Measurements from ENCODE around the gene CHRDL2.
A peak's percentile ranks its signal among the peaks of the same experiment; 100 is the strongest.

The CHRDL2 gene

DNA sequence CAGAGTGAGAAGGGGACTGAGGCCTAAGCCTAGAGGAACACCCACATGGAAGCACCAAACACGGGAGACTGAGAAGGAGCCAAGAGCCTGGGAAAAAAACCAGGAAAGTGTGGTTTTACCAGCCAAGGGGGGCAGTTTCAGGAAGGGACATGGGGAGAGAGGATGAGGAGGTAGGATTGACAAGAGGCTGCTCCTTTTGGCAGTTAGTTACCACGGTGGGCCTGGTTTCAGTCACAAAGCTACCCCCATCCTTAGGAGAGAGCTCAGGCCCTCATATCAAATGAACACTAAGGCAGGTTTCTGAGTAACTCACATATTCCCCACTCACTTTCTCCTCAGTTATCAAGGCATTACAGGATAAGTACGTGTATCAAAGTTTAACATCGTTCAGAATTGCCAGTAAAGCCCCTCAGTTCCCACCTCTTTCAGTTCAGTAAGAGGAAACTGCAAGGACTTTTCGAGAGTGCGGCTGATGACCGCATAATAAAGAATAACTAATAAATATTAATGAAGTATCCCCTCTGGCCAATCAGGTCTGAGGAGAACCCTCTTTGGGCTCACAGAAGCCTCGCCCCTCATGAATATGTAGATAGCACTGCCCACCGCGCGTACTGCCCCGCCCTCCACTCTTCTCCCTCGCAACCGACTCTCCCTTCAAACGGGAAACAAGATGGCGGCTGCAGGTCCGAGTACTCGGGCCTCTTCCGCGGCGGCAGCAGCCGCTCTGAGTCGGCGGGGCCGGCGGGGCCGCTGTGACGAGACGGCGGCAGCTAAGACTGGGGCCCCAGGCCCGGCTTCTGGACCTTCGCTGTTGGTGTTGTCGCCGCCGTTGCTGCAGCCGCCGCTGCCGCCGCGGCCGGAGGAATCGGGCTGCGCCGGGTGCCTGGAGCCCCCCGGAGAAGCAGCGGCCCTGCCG is 17.2 kb upstream of the CHRDL2 start, which contains the start of gene RNF169:
Gene RNF169 (plus strand): TSS at position 639 of the 916 bp plus-strand sequence. CDS start 32 bp downstream, at position 671.
- peak; percentile 88 to 93 for DNase-seq

- no peak for DNase-seq
Observed at GRCh38 chr11:74746868-74747267, 15.6 kb upstream of the CHRDL2 start.

DNA sequence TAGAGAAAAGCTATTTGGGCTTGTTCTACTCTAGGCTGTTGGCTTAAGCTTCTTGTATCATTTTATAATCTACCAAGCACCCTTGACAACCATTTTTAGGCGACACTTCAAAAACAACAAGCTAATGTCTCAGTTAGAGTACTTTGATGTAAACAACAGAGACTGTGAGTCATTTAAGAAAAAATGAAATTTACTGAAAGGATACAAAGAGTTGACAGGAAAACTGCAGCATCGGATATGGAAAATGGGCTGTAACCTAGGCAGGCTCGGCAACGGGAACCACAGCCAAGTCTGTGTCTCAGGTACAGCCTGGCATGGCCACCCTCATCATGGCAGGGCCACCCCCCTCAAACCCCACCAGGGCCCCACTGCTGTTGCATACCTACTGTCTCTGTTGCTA is 13.1 kb upstream of the CHRDL2 start:
- DNase-seq: no peak

- no peak for DNase-seq
Observed at GRCh38 chr11:74743640-74744039, 12.4 kb upstream of the CHRDL2 start.

DNA sequence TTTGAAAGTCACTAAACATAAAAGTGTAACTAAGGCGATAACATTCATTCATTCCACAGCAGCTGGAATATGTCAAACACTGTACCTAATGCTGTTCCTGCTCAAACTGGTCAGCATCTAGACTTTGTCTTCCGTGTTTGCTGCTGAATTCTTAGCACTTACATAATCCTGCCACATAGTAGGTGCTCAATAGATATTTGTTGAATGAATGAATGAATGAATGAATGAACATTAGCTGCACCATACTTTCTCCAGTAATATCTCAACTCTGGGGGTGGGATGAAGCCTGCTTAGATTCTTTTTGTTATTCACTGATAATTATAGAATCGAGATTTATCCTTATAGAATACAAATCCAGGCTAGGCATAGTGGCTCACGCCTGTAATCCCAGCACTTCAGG is 10.8 kb upstream of the CHRDL2 start:
- DNase-seq: no peak

GRCh38 chr11:74739546-74740270 is 8.5 kb upstream of the CHRDL2 start:
- DNase-seq: peak in 1 of 2 experiments; percentile 42

DNA sequence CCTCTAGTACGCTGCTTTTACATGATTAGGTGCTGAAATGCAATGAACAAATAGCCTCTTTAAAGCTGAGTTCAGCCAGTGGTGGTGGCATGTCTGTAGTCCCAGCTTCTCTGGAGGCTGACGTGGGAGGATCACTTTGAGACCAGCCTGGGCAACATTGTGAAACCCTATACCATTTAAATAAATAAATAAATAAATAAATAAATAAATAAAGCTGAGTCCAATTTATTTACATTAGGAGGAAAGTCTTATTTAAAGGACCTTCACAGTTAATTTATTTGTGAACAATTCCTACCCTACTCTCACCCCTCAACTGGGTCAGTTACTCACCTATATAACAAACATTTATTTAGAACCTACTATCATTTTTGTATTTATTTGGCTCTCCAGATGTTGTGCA is 4.8 kb upstream of the CHRDL2 start:
- DNase-seq: no peak

DNA sequence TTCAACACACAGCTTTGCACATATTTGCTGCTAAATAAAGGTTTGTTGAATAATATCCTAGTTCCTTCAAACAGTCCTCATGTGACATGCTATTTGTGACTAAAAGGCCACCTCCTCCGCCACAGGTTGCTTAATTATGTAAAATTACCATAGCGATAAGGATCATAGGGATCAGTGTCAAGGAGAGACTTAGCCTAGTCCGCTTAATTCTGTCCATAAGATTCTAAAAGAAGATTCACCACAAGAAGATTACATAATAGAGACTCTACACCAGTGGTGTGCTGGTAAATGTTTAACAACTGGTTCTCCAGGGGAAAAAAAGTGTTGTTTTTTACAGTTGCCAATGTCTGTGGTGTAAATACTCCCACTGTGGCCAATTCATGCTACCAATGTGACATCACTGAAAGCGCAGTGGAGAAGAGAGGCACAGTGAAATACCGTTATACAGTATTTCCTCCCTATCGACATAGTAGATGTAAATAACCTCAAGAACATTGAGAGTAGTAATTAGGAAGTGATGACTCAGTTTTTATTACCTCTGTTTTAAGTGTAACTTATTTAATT is 4.2 kb upstream of the CHRDL2 start:
- DNase-seq: no peak

DNA sequence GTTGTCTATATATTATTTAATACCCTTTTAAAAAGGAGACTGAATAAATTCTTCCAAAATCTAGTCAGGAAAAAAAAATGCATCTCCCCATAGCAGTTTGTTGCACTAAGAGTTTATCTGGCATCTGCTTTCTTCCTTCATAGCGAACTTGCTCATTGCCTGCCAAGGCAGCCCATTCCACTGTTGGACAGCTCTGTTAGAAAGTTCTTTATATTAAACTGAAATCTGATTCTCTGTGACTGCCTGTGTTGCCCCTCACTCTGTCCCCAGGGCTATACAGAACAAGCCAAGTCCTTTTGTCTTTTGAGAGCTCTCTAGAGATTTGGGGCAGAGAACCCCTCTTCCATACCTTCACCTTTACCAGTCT is 3.3 kb upstream of the CHRDL2 start:
- no peak for DNase-seq

GRCh38 chr11:74730571-74731260 is 510 bp downstream of the CHRDL2 start:
- no peak for DNase-seq

DNA sequence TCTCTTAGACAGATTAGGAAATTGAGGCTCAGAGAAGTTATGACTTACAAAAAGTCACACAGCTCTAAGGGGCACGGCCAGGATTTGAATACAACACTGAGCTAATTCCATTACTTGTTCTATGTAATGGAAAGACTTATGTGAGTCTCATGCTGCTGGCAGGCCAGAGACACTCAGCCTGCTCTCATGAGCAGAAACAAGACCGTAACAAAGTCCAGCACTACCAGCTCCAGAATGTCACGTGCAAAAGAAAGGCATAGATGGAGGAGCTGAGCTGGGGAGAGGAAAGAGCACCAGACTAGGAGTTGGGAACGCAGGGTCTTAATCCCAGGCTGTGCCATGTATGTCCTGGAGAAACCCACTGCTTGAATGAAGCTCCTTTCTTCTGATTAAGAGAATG is 1.8 kb downstream of the CHRDL2 start:
- DNase-seq: no peak

- DNase-seq: peak; percentile 55 to 68
Observed at GRCh38 chr11:74726547-74727182, 4.6 kb downstream of the CHRDL2 start.

DNA sequence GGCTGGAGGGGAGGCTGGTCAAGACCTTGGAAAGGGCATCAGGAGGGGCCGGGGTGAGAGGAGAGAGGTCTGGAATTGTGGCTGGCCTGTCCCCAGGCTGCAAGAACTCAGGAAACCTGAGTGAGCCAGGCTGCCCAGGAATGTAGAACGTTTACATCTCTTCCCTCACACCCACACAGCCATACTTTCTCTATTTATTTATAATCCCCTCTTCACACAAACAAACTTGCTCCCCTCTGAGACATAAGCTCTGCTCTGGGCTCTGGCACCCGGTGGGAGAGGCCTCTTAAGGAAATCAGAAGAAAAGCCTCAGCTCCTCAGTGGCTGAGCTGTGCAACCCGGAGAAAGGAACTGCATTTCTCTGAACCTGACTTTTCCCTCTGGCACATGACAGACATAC is 5.5 kb downstream of the CHRDL2 start:
- no peak for DNase-seq

DNA sequence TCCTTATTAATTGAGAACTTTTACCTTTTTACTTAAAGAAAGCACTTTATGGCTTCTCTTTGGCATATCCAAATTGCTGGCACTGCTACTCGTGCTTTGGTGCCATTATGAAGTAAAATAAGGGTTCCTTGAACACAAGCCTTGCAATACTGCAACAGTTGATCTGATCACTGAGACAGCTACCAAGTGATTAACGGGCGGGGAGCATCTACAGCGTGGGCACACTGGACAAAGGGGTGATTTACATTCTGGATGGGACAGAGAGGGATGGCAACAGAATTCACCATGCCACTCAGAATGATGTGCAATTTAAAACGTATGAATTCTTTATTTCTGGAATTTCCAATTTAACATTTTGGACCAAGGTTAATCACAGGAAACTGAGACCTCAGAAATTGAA is 7.7 kb downstream of the CHRDL2 start:
- DNase-seq: no peak

DNA sequence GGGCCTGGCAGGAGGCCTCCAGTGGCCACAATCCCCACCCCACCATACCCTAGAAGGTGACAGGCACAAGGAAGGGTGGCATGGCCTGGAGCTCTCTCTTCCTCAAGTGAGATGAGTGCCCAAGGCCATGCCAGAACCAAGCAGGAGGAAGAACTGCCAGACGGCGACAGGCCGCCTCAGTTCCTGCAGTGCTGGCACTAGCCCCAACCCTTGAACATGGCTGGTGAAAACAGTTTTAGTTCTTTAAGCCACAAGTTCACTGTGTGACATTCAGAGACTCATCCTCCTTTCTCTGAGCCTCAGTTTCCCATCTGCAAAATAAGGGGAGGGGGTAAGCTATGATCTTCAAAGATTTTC is 9.8 kb downstream of the CHRDL2 start:
- no peak for DNase-seq

- DNase-seq: no peak
Observed at GRCh38 chr11:74720596-74721478, 10.4 kb downstream of the CHRDL2 start.

DNA sequence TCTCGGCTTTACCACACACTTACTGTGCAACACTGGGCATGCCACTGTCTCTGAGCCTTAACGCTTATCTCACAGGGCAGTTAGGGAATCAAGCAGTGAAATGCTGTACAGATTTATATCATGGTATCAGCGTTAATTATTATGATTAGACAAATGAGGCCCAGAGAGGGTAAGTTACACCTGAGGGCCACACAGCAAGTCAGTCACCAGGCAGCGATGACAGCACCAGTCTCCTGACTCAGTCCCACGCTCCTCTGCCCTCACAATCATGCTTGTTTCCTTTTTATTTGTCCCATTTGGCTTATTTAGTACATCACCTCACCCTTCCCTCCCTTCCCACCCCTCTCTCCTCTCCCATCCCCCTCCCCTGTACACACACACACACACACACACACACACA is 12.2 kb downstream of the CHRDL2 start:
- no peak for DNase-seq

DNA sequence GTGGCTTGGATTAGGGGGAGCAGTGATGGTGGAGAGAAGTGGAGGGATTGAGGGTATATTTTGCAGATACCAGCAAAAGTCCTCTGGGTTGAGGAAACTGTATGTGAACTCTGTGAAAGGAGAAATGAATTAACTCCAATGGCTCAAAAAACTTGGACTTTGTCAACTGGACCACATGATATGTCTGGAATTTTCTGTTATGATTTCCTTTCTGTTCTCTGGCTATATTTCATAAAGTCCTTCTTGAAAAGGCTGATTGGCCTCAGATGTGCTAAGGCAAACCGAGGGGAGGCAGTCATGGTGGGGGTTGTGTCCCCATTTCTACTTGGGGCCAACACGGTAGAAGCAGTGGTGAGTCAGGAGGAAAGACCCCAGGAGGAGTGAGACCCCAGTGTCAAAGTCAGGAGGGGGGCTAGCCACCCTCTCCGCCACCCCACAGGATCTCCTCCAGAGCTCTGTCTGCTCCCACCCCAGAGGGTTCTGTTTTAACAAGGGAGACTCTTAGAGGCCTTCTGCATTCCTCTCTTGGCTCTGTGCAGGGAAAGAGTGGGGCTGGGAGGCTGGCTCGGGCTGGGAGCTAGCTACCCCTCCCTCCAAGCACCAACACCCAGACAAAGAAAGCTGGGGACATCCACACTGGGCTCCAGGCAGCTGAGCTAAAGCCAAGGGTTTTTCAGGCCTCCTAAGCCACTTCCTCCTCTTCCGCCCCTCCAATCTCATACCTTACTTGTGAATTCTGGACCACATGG is 13.8 kb downstream of the CHRDL2 start:
- no peak for DNase-seq

DNA sequence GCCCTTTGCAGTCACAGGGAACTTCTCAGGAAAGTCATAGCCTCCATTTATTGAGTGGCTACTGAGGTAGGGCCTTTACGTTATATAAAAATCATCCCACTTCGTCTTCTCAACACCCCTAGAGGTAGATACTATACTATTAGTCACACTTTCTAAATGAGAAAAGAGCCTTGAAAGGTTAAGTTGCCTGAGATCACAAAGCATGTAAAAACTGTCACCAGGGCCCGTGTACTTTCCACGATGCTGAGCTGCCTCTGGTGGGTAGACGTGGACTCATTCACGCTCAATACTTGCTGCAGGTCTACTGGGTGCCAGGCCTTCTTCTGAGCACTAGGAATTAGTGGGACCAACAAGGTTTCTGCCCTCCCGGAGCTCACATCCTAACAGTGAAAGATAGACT is 16.3 kb downstream of the CHRDL2 start:
- DNase-seq: peak; percentile 18 to 41

- DNase-seq: no peak
Observed at GRCh38 chr11:74713686-74714085, 17.5 kb downstream of the CHRDL2 start.
